GM12878 (cell line): ENCODE measurements around the gene NFKB2. TPM values are rescaled to one million over a fixed set of nuclear protein-coding genes. Genes with fewer than 3 reads are reported as not detected.

Source experiments
- BCL11A ChIP-seq: IDR thresholded peaks from 2 replicates; pipeline ENCODE4 v1.6.1; 2011; ENCODE audit warnings: low read depth, low read length
- CREB1 ChIP-seq: IDR thresholded peaks from 2 replicates; pipeline ENCODE4 v1.6.1; 2012; ENCODE audit warnings: low read depth, mild to moderate bottlenecking, inconsistent platforms
- CUX1 ChIP-seq: IDR thresholded peaks from 2 replicates; pipeline ENCODE4 v1.6.1; 2012; ENCODE audit warnings: improper control_type of control experiment, low read depth, low read length; ENCODE audit not compliant: insufficient replicate concordance
- DPF2 ChIP-seq: fragments of 450-650 bp; IDR thresholded peaks from 2 replicates; pipeline ENCODE4 v1.6.1; 2017; ENCODE audit warnings: mild to moderate bottlenecking
- EP300 ChIP-seq, 2 experiments: fragments of 150-350 bp in 1 of 2; IDR thresholded peaks; 2 replicates each; pipeline ENCODE4 v1.6.1; 2011 to 2012; ENCODE audit warnings: low read depth in 2 of 2, low read length in 2 of 2, borderline replicate concordance in 1 of 2, improper control_type of control experiment in 1 of 2, inconsistent platforms in 1 of 2; ENCODE audit not compliant: control insufficient read depth in 1 of 2
- ESRRA ChIP-seq: IDR thresholded peaks from 2 replicates; pipeline ENCODE4 v1.6.1; 2012; ENCODE audit warnings: mild to moderate bottlenecking, low read length, improper control_type of control experiment
- ETV6 ChIP-seq, 2 experiments: fragments of 450-650 bp in 1 of 2; IDR thresholded peaks in 1 of 2; conservative IDR thresholded peaks in 1 of 2; 2 replicates each; pipeline ENCODE4 v1.6.1; 2014; ENCODE audit warnings: antibody characterized with exemption in 1 of 2, borderline replicate concordance in 1 of 2, low read depth in 1 of 2, mild to moderate bottlenecking in 1 of 2, moderate library complexity in 1 of 2
- GATAD2B ChIP-seq: fragments of 450-650 bp; conservative IDR thresholded peaks from 2 replicates; pipeline ENCODE4 v1.6.1; 2017; ENCODE audit warnings: low read depth, mild to moderate bottlenecking, moderate library complexity
- HDAC6 ChIP-seq: fragments of 200-600 bp; sonication (generic); IDR thresholded peaks from one replicate; pipeline ENCODE4 v1.8.0; 2017; ENCODE audit warnings: antibody characterized with exemption; ENCODE audit not compliant: unreplicated experiment
- PAX5 ChIP-seq: IDR thresholded peaks from 2 replicates; pipeline ENCODE4 v1.6.1; 2011; ENCODE audit warnings: low read depth, low read length, borderline replicate concordance
- PBX3 ChIP-seq: IDR thresholded peaks from 2 replicates; pipeline ENCODE4 v1.6.1; 2011; ENCODE audit warnings: mild to moderate bottlenecking, low read depth, low read length, moderate library complexity; ENCODE audit not compliant: insufficient replicate concordance
- PKNOX1 ChIP-seq: fragments of 450-650 bp; IDR thresholded peaks from 2 replicates; pipeline ENCODE4 v1.6.1; 2016; ENCODE audit warnings: mild to moderate bottlenecking
- RB1 ChIP-seq: fragments of 450-650 bp; formaldehyde crosslinking; IDR thresholded peaks from 2 replicates; pipeline ENCODE4 v1.6.1; 2017; ENCODE audit warnings: mild to moderate bottlenecking, borderline replicate concordance
- REST ChIP-seq: IDR thresholded peaks from 2 replicates; pipeline ENCODE4 v1.6.1; 2012; ENCODE audit warnings: mild to moderate bottlenecking, low read depth, low read length
- SMAD5 ChIP-seq: IDR thresholded peaks from 2 replicates; pipeline ENCODE4 v1.6.1; 2016; ENCODE audit warnings: antibody characterized with exemption, low read depth
- SMARCA5 ChIP-seq: fragments of 450-650 bp; IDR thresholded peaks from 2 replicates; pipeline ENCODE4 v1.6.1; 2017; ENCODE audit warnings: mild to moderate bottlenecking
- STAT3 ChIP-seq: IDR thresholded peaks from 2 replicates; pipeline ENCODE4 v1.6.1; 2011; ENCODE audit warnings: low read depth, low read length, improper control_type of control experiment
- TARDBP ChIP-seq: IDR thresholded peaks from 2 replicates; pipeline ENCODE4 v1.6.1; 2016; ENCODE audit warnings: borderline replicate concordance
- TCF3 ChIP-seq: IDR thresholded peaks from 2 replicates; pipeline ENCODE4 v1.6.1; 2012; ENCODE audit warnings: low read depth, mild to moderate bottlenecking, low read length, borderline replicate concordance; ENCODE audit not compliant: insufficient read depth
- YBX1 ChIP-seq: fragments of 450-650 bp; IDR thresholded peaks from 2 replicates; pipeline ENCODE4 v1.6.1; 2016; ENCODE audit warnings: antibody characterized with exemption
- polyA plus RNA-seq, 11 experiments: library from polyadenylated mRNA; depleted of rRNA in 4 of 11; unstranded in 6 of 11; stranded (reverse) in 5 of 11; fragments of >200 nt; fragmentation: Nextera tagmentation in 4 of 11; fragmentation: Illumina TruSeq in 1 of 11; extraction: Ambion mirVana in 4 of 11; extraction: Trizol in 1 of 11; gene quantifications; 1 replicate in 1 of 11; 2 replicates in 10 of 11; pipeline versions ENCODE4 v1.2.1 to v1.2.3, GENCODE V29; 2011 to 2016; ENCODE audit warnings: inconsistent platforms in 2 of 11, missing spikeins in 2 of 11, low read depth in 1 of 11
- total RNA-seq, 4 experiments: library from RNA; depleted of rRNA in 3 of 4; stranded (reverse); fragments of >200 nt in 3 of 4; fragmentation: Illumina TruSeq in 1 of 4; extraction: Trizol in 1 of 4; gene quantifications; 2 replicates each; pipeline versions ENCODE4 v1.2.1 to v1.2.3, GENCODE V29; 2013 to 2021

NFKB2 gene
- total and polyA plus RNA-seq, 10 of the 15 experiments (the other 5 are each of a cell fraction or from before 2014, with no cell fraction given): 0.56 to 144 (median 49.4) TPM

- TF ChIP-seq CUX1 (no peak), PAX5 (no peak), STAT3 (no peak), REST (no peak), PKNOX1 (no peak), GATAD2B (no peak; the same call in 1 of the 2 replicates), TCF3 (no peak), EP300 (IDR thresholded peaks at IDR 0.05; ENCODE audit: borderline replicate concordance in 1 of 2, control insufficient read depth in 1 of 2, low read depth in 2 of 2, low read length in 2 of 2) (no peak), DPF2 (no peak), ETV6 (conservative IDR thresholded peaks at IDR 0.05 in 1 of 2, IDR thresholded peaks at IDR 0.05 in 1 of 2; ENCODE audit: borderline replicate concordance in 1 of 2, low read depth in 1 of 2) (peak in 1 of 2 experiments; percentile 20; a peak in 1 of 4 replicates), HDAC6 (no peak), YBX1 (no peak), CREB1 (no peak), SMARCA5 (no peak), TARDBP (no peak), ESRRA (no peak), PBX3 (no peak), BCL11A (no peak), RB1 (no peak), SMAD5 (no peak)
These were observed 605 bp upstream of the NFKB2 start (continued) for GRCh38 chr10:102394801-102395399.
